HUES6 (cell line): Measurements from ENCODE around the gene SYNPR.
"Not testable (repeated sequence)": the region's sequence is repeated elsewhere in the genome, so short reads cannot be mapped to it uniquely, and the experiment has no call there.

Experiments used
- H3K27ac ChIP-seq: 2 replicates; pipeline ENCODE4 v1.7.0; 2013; ENCODE audit warnings: low read depth, mild to moderate bottlenecking, low read length, inconsistent platforms
- H3K27me3 ChIP-seq: 2 replicates; pipeline ENCODE4 v1.6.1; 2013; ENCODE audit warnings: low read length; ENCODE audit not compliant: control insufficient read depth, insufficient read depth
- H3K36me3 ChIP-seq: 2 replicates; pipeline ENCODE4 v1.6.1; 2013; ENCODE audit warnings: low read length; ENCODE audit not compliant: control insufficient read depth, insufficient read depth
- H3K4me1 ChIP-seq: 2 replicates; pipeline ENCODE4 v1.6.1; 2013; ENCODE audit warnings: low read length; ENCODE audit not compliant: control insufficient read depth, insufficient read depth
- H3K4me3 ChIP-seq: 2 replicates; pipeline ENCODE4 v1.5.1; 2013; ENCODE audit warnings: low read depth, low read length
- H3K9ac ChIP-seq: one replicate; pipeline ENCODE4 v1.6.1; 2013; ENCODE audit warnings: mild to moderate bottlenecking, low read length
- H3K9me3 ChIP-seq: 2 replicates; pipeline ENCODE4 v1.6.1; 2013; ENCODE audit warnings: low read depth, low read length; ENCODE audit not compliant: control insufficient read depth, insufficient read depth

The SYNPR gene

GRCh38 chr3:63255819-63256218 is 22.3 kb upstream of the SYNPR start:
- H3K4me3 ChIP-seq = peak overlapping the region; percentile 35; the same call in 1 of the 2 replicates
- H3K9me3 ChIP-seq, H3K4me1 ChIP-seq, H3K36me3 ChIP-seq, H3K27me3 ChIP-seq, H3K27ac ChIP-seq: not testable (repeated sequence)
- H3K9ac ChIP-seq = peak overlapping the region; percentile 26

DNA sequence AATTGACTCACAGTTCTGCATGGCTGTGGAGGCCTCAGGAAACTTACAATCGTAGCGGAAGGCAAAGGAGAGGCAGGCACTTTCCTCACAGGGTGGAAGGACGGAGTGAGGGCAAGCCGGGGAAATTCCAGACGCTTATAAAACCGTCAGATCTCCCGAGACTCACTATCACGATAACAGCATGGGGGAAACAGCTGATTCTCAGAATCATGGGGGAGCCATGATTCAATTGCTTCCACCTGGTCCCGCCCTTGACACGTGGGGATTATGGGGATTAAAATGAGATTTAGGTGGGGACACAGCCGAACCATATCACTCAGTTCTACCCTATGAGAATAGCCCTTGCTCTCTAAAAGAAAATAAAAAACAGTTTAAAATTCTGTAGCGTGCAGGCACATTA is 13.4 kb upstream of the SYNPR start:
- H3K4me1 ChIP-seq = no peaks in the 10 kb centered on the region
- H3K9ac ChIP-seq = no peak overlapping the region
- H3K27me3 ChIP-seq = no peaks in the 10 kb centered on the region
- H3K4me3 ChIP-seq = no peak overlapping the region
- H3K27ac ChIP-seq = no peak overlapping the region
- H3K36me3 ChIP-seq = no peaks in the 10 kb centered on the region
- no peaks in the 10 kb centered on the region for H3K9me3 ChIP-seq

GRCh38 chr3:63274359-63274758 is 3.7 kb upstream of the SYNPR start:
- H3K4me1 ChIP-seq = peaks cover 6% of the 10 kb centered on the region; the same call in 1 of the 2 replicates
- H3K9me3 ChIP-seq = peaks cover 2% of the 10 kb centered on the region; the same call in 1 of the 2 replicates
- H3K9ac ChIP-seq = no peak overlapping the region

DNA sequence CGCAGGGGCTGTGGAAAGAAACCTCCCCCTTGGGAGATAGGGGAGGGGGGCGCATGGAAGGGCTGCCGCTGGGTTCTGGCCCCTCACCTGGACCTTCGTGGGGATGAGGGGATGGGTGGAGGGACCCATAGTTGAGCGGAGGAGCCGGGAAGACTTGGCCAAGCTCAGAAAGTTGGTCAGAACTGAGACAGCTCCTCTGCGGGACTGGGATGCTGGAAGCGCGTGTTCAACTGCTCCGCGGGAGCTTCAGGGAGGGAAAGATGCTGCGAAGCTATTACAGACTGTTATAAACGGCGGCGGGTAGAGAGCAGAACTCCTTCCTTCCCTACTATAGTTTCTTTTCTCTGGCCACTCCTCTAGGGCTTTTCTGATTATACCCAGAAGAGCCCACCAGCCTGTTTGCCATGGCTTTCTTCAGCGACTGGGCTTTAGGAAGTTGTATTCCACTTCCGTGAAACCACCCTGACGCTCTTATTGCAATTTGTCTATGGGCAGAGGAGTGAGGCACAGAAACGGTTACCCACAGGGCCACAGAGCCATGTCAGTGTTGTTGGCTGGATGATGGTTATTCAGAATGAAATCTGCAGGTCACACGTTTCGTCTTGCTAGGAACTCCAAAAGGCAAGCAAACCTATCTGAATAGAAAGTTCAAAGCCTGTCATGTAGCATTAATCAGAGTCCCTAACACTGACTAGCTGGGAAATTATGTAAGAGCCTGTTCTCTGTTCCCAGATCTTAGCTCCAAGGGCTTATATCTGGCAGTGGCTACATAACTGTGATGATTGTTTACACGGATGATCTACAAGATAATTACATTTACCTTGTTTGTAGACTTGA is 1.1 kb downstream of the SYNPR start:
- Histone ChIP-seq H3K36me3 (no peaks in the 10 kb centered on the region), H3K9me3 (peaks cover 2% of the 10 kb centered on the region; the same call in 1 of the 2 replicates), H3K27me3 (peaks cover 61% of the 10 kb centered on the region), H3K4me1 (peaks cover 5% of the 10 kb centered on the region; the same call in 1 of the 2 replicates), H3K4me3 (peak overlapping the region; percentile 87), H3K9ac (peak overlapping the region; percentile 40), H3K27ac (no peak overlapping the region)

More at GRCh38 chr3:63274359-63274758, 3.7 kb upstream of the SYNPR start:
- Histone ChIP-seq H3K4me3 (no peak overlapping the region), H3K27ac (no peak overlapping the region), H3K36me3 (no peaks in the 10 kb centered on the region), H3K27me3 (peaks cover 38% of the 10 kb centered on the region)

- no peak overlapping the region for H3K9ac ChIP-seq
- H3K4me1 ChIP-seq = peaks cover 7% of the 10 kb centered on the region
- no peak overlapping the region for H3K27ac ChIP-seq
- no peaks in the 10 kb centered on the region for H3K9me3 ChIP-seq
- H3K27me3 ChIP-seq = no peaks in the 10 kb centered on the region
- no peaks in the 10 kb centered on the region for H3K36me3 ChIP-seq
- no peak overlapping the region for H3K4me3 ChIP-seq
Observed at GRCh38 chr3:63287610-63288009, 9.5 kb downstream of the SYNPR start.

GRCh38 chr3:63290686-63291085 is 12.6 kb downstream of the SYNPR start:
- Histone ChIP-seq H3K9me3 (no peaks in the 10 kb centered on the region), H3K27me3 (no peaks in the 10 kb centered on the region), H3K36me3 (no peaks in the 10 kb centered on the region), H3K4me1 (peaks cover 7% of the 10 kb centered on the region), H3K4me3 (no peak overlapping the region), H3K9ac (no peak overlapping the region), H3K27ac (no peak overlapping the region)

GRCh38 chr3:63294332-63294731 is 16.2 kb downstream of the SYNPR start:
- Histone ChIP-seq H3K36me3 (no peaks in the 10 kb centered on the region), H3K27ac (no peak overlapping the region), H3K27me3 (no peaks in the 10 kb centered on the region), H3K9me3 (peaks cover 17% of the 10 kb centered on the region), H3K4me1 (no peaks in the 10 kb centered on the region), H3K9ac (no peak overlapping the region), H3K4me3 (no peak overlapping the region)

GRCh38 chr3:63295356-63295755 is 17.2 kb downstream of the SYNPR start:
- no peaks in the 10 kb centered on the region for H3K36me3 ChIP-seq
- no peak overlapping the region for H3K4me3 ChIP-seq
- H3K9me3 ChIP-seq = peaks cover 17% of the 10 kb centered on the region
- H3K4me1 ChIP-seq = no peaks in the 10 kb centered on the region
- H3K27me3 ChIP-seq = no peaks in the 10 kb centered on the region
- no peak overlapping the region for H3K27ac ChIP-seq
- H3K9ac ChIP-seq = no peak overlapping the region

GRCh38 chr3:63295806-63296205 is 17.7 kb downstream of the SYNPR start:
- Histone ChIP-seq H3K4me1 (no peaks in the 10 kb centered on the region), H3K36me3 (no peaks in the 10 kb centered on the region), H3K4me3 (no peak overlapping the region), H3K27me3 (no peaks in the 10 kb centered on the region), H3K9ac (no peak overlapping the region), H3K9me3 (peaks cover 17% of the 10 kb centered on the region), H3K27ac (no peak overlapping the region)

DNA sequence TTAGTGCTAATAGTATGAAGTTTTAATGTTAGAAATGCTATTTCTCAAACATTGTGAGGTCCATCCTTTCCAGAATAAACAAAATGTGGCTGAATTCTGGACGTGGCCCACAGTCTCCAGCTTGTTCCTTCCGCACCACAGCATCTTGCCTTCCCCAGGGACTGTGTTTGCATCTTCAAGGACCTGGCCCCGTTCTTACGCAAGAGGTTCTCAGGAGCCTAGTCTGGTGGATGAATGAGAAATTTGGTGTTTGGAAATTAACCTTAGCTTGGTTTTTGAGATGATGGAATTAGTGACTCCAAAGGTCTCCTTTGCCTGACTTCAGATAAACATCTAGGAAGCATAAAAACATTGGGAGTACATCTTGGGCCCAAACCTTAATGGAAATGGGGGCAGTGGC is 18.1 kb downstream of the SYNPR start:
- H3K9me3 ChIP-seq = peaks cover 17% of the 10 kb centered on the region
- H3K9ac ChIP-seq = no peak overlapping the region
- no peaks in the 10 kb centered on the region for H3K27me3 ChIP-seq
- H3K27ac ChIP-seq = no peak overlapping the region
- H3K36me3 ChIP-seq = no peaks in the 10 kb centered on the region
- no peaks in the 10 kb centered on the region for H3K4me1 ChIP-seq
- H3K4me3 ChIP-seq = no peak overlapping the region

GRCh38 chr3:63303238-63303637 is 25.1 kb downstream of the SYNPR start:
- Histone ChIP-seq H3K36me3 (no peaks in the 10 kb centered on the region), H3K4me1 (no peaks in the 10 kb centered on the region), H3K27me3 (peaks cover 34% of the 10 kb centered on the region), H3K4me3 (no peak overlapping the region), H3K9ac (no peak overlapping the region), H3K9me3 (peaks cover 5% of the 10 kb centered on the region; the same call in 1 of the 2 replicates), H3K27ac (no peak overlapping the region)
